Measurements from ENCODE around the gene IFNK. TPM values are rescaled to one million over a fixed set of nuclear protein-coding genes. Genes with fewer than 3 reads are reported as not detected.

IFNK gene
- total RNA-seq, 1 experiment from 2014 or later = not detected

Other genes starting within 250 kb of the IFNK start
- not detected in 2 replicates for gene EQTN, start 227.1 kb upstream of the IFNK start, total RNA-seq (2021)
- gene MOB3B, start 5.5 kb downstream of the IFNK start, total RNA-seq (2021) = 2.7 and 4.4 TPM in 2 replicates
- gene C9orf72, start 49.2 kb downstream of the IFNK start, total RNA-seq (2021) = 4.4 and 4.9 TPM in 2 replicates

All from PC-9 (cell line).